HepG2 (cell line): Measurements from ENCODE around the gene PIGBOS1.
"Not testable (repeated sequence)": the region's sequence is repeated elsewhere in the genome, so short reads cannot be mapped to it uniquely, and the experiment has no call there.

Experiments
- CTCF ChIP-seq: sonication (generic); formaldehyde crosslinking; IDR thresholded peaks from 2 replicates; pipeline ENCODE4 v1.5.0; 2020; ENCODE audit warnings: mild to moderate bottlenecking, missing genetic modification reagents, moderate library complexity
- JUN ChIP-seq: sonication (generic); formaldehyde crosslinking; IDR thresholded peaks from 2 replicates; pipeline ENCODE4 v1.4.0; 2020; ENCODE audit warnings: mild to moderate bottlenecking, missing genetic modification reagents
- STAT5B ChIP-seq: sonication (generic); formaldehyde crosslinking; IDR thresholded peaks from 2 replicates; pipeline ENCODE4 v1.4.0; 2020; ENCODE audit warnings: missing genetic modification reagents
- ZBTB21 ChIP-seq: sonication (generic); formaldehyde crosslinking; IDR thresholded peaks from 2 replicates; pipeline ENCODE4 v1.4.0; 2020; ENCODE audit warnings: missing genetic modification reagents
- ZNF3 ChIP-seq: IDR thresholded peaks from 2 replicates; pipeline ENCODE4 v1.7.0; 2017; ENCODE audit warnings: inconsistent platforms
- ZNF501 ChIP-seq: sonication (generic); formaldehyde crosslinking; IDR thresholded peaks from 2 replicates; pipeline ENCODE4 v1.5.1; 2020; ENCODE audit warnings: mild to moderate bottlenecking, moderate library complexity, missing genetic modification reagents
- ZNF672 ChIP-seq: sonication (generic); formaldehyde crosslinking; IDR thresholded peaks from 2 replicates; pipeline ENCODE4 v1.8.1; 2022; ENCODE audit warnings: missing genetic modification reagents
- TF ChIP-seq, protein P1 (sequence below): sonication (generic); formaldehyde crosslinking; IDR thresholded peaks from 2 replicates; pipeline ENCODE4 v1.4.0; 2020; ENCODE audit warnings: low read depth, mild to moderate bottlenecking, missing genetic modification reagents

DNA sequence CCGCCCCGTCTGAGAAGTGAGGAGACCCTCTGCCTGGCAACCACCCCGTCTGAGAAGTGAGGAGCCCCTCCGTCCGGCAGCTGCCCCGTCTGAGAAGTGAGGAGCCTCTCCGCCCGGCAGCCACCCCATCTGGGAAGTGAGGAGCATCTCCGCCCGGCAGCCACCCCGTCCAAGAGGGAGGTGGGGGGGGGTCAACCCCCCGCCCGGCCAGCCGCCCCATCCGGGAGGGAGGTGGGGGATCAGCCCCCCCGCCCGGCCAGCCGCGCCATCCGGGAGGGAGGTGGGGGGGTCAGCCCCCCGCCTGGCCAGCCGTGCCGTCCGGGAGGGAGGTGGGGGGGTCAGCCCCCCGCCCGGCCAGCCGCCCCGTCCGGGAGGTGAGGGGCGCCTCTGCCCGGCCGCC is 16.1 kb downstream of the PIGBOS1 start:
- TF ChIP-seq, protein P1, sequence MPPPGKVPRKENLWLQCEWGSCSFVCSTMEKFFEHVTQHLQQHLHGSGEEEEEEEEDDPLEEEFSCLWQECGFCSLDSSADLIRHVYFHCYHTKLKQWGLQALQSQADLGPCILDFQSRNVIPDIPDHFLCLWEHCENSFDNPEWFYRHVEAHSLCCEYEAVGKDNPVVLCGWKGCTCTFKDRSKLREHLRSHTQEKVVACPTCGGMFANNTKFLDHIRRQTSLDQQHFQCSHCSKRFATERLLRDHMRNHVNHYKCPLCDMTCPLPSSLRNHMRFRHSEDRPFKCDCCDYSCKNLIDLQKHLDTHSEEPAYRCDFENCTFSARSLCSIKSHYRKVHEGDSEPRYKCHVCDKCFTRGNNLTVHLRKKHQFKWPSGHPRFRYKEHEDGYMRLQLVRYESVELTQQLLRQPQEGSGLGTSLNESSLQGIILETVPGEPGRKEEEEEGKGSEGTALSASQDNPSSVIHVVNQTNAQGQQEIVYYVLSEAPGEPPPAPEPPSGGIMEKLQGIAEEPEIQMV (CRISPR knock-in tag), result not testable (repeated sequence)
- not testable (repeated sequence) for TF ChIP-seq ZNF672; STAT5B; JUN (CRISPR knock-in tag); ZNF501; ZNF3; CTCF (CRISPR knock-in tag); ZBTB21 (CRISPR knock-in tag)
